Placental epithelial cell (primary cell): Measurements from ENCODE around the gene CSNK1G1. TPM values are rescaled to one million over a fixed set of nuclear protein-coding genes. Genes with fewer than 3 reads are reported as not detected.

Experiments
- small RNA-seq: library from RNA; depleted of rRNA; stranded (forward); fragments of <200 nt; gene quantifications from one replicate; pipeline ENCODE3, GENCODE V24; 2012
- total RNA-seq: library from RNA; depleted of rRNA; stranded (reverse); fragments of >200 nt; gene quantifications from 2 replicates; pipeline ENCODE4 v1.2.3, GENCODE V29; 2012

CSNK1G1 gene
- 25.5 and 29.4 TPM in 2 replicates for total RNA-seq

GRCh38 chr15:64355944-64356709 is at the start of gene CSNK1G1:
Gene CSNK1G1, minus strand, starts transcription at chr15:64356173. Its CDS starts 55,674 bp downstream, at chr15:64300499.

DNA sequence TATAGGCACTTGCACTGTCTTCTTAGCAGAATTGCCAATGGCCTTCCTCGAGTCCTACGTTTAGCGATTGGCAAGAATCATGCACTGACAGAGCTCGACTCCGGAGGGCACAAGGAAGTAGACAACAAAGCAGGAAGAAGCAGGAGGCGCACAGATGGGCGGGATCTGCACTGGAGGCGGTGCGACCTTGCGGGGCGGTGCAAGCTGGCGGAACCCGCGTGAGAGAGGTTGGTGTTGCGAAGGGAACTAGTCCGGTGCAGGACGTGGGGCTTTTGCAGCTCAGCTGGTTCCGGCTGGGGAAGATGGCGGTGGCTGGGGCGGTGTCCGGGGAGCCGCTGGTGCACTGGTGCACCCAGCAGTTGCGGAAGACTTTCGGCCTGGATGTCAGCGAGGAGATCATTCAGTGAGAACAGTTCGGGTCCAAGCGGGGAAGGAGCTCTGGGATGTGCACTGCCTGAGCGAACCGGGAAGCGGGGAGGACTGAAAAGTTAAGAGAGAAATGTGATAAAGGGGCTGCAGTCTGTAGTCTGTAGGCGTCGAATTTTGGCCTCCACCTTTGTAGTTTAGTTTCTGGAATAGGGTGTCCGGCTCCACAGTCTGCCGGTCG is 31.7 kb upstream of the CSNK1G1 start, which contains the start of gene TRIP4:
Gene TRIP4, plus strand, starts transcription at position 275 of the 607 bp plus-strand sequence. Its CDS starts 28 bp downstream, at position 303.

DNA sequence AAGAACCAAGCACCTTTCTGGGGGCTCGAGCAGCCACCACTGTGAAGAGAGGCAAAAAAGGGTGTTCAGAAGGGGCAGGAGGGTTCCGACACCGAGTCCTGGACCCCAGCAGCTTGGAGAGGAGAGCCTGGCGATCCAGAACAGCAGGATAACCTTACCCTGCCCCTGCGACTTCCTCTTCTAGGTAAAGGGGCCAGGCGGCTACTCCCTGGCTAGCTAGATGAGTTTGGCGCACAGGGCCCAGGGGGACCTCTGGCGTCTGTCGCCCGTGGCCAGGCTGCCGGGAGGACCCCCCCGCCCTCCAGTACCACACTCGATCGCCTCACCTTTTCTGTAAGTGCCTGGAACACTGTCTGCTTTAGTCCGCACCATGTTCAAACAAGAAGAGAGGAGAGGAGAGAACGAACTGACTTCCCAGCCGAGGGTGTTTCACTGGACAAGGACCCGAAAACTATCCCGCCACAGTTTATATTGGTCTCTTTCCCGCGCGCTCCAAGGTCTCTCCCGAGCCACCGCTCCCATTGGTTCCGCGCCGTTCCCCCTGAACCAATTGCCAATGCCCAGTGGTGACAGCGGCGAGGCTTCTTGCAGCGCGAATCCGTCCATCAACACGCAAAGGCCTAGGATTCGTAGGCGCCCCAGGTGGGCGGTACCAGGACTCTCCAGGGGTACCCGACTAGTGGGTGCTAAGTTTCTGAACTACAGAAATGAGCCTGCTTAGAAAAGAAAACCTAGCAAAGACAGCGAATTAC is 25.2 kb upstream of the CSNK1G1 start, which contains the start of gene PCLAF:
Gene PCLAF, minus strand, starts transcription at position 442 of the 752 bp plus-strand sequence. Its CDS starts 70 bp downstream, at position 372.

GRCh38 chr15:64162869-64163658 is 192.9 kb downstream of the CSNK1G1 start, which contains the start of gene PPIB:
Gene PPIB, minus strand, starts transcription at chr15:64163022. Its CDS starts 36 bp downstream, at chr15:64162986.

DNA sequence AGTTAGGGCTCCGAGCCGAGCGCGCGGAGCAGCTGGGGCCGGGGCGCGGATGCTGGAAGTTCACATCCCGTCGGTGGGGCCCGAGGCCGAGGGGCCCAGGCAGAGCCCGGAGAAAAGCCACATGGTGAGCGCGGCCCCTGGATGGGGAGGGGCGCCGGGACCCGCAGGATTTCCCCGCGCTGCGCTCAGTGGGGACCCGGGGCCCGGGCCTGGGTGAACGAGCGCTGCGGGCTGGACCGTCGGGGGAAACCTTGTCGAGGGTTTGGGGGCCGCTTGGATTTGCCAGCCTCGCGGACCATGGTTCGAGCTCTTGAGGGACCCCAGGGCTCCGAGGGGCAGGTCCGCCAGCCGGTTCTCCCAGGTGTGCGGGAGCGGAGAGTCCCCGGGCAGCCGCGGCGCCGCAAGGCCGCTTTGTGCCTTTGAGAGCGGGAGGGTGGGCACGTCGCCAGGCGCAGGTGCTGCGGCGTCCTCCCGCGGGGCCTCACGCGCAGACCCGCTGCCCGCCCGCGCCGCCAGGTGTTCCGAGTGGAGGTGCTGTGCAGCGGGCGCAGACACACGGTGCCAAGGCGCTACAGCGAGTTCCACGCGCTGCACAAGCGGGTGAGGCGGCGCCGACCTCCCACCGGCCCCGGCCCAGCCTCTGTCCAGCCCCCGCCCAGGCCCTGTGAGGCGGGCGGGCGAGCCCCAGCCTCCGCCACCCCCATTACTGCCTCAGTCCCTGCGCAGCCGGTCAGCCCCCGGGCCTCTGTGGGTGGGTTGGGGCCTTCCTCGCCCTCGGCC is 204.1 kb downstream of the CSNK1G1 start, which contains the start of gene SNX22:
Gene SNX22, plus strand, starts transcription at position 5 of the 780 bp plus-strand sequence. Its CDS starts 45 bp downstream, at position 50.

Small RNAs within 50 kb of the gene (small RNA-seq; reads per million reads assigned to genes)
- not detected for gene RF00554

Other genes with a start within 250 kb of the CSNK1G1 start
- gene SNX22, start 204.4 kb downstream of the CSNK1G1 start, total RNA-seq: 0.39 TPM in 1 of 2 replicates, not detected in the other
- 709 and 933 TPM in 2 replicates for gene PPIB, start 193.2 kb downstream of the CSNK1G1 start, total RNA-seq
- 16.1 and 26.2 TPM in 2 replicates for gene PCLAF, start 25.3 kb upstream of the CSNK1G1 start, total RNA-seq
- 11.0 and 13.3 TPM in 2 replicates for gene TRIP4, start 31.7 kb upstream of the CSNK1G1 start, total RNA-seq
- gene ZNF609, start 104.4 kb upstream of the CSNK1G1 start, total RNA-seq: 17.0 and 24.7 TPM in 2 replicates